ENCODE measurements around the gene PCYT1A.
A peak's percentile ranks its signal among the peaks of the same experiment; 100 is the strongest.
"Not testable (repeated sequence)": the region's sequence is repeated elsewhere in the genome, so short reads cannot be mapped to it uniquely, and the experiment has no call there.

PCYT1A gene

DNA sequence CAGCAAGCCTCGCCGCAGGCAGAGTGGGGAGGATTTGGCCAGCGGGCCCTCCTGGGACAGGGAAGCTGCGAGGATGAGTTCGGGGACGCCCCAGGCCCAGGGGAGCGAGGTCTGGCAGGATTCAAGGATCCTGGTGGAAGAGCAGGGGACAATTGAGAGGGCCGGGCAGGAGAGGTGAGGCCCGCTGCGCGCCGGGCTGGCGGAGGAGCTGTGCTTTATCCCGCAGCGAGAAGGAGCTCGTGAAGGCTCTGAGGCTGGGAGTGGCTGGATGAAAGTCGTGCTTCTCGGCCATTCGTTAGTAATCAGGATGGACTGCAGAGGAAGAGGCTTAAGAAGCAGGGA lies 67.6 kb downstream of the PCYT1A start:
- in situ Hi-C loops (cut with HindIII; ENCODE audit: low pct_ligation_motif_present, low pct_unique_long_range_greater_than_20kb, low sequenced_read_pairs): no loop called here

DNA sequence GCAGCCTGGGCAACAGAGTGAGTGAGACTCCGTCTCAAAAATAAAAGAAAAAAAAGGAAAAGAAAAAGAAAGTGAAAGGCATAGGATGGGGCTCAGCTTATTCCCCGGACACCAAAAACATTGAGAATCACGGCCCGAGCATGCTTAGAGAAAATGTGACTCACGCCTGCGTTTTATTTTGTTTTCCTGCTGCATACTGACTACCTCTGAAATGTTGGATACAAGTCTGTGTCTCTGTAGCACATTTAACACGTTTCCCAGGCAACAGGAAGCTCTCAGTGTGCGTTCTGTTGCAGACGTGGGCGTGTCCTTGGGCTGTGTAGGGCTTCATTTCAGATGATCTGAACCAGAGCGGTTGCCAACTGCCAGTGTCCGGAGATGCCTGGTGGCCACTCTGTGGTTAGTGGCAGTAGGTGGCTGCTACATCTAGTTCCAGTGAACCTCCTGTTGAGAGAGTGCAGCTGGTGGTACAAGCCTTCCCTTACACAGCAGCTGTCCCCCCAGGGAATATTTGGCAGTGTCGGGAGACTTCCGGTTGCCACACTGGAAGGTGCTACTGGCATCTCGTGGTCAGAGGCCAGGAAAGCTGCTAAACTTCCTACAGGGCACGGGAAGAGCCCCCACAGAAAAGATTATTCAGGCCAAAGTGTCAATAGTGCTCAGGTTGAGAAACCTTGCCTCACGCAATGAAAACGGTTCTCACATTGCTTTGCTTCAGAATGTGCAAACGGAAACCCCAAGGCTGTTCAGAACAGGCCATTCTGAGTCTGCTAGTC lies 68.1 kb downstream of the PCYT1A start:
- in situ Hi-C loops (cut with HindIII; ENCODE audit: low pct_ligation_motif_present, low pct_unique_long_range_greater_than_20kb, low sequenced_read_pairs): no loop called here
- DNase-seq: no peak

More for the DNA sequence above, 67.6 kb downstream of the PCYT1A start:
- DNase-seq: no peak

DNA sequence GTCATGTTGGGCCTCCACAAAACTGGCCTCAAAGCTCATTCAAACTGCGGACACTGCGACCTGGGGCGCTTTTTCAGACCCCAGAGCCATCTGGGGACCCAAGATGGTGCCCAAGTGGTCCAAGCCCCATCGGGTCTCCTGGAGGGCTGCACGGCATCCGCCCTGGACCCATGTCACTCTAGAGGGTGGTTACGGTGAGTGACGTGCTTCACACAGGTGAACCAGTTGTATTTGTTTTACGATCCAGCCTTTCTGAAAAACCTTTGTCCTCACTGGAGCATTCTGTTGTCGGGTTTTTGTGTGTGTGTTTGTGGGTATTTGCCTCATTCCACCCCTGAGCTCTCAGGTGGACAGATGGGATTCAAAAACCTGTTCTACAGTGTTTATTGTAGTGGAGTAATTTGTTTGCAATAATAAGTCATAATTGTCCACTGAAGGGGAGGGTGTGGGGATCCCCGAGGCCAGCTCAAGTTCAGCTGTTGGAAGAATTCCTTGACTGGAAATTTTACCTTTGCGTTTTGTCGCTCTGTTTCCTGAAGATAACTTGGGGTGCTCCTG lies 69.3 kb downstream of the PCYT1A start:
- no peak for DNase-seq
- in situ Hi-C loops (cut with HindIII; ENCODE audit: low pct_ligation_motif_present, low pct_unique_long_range_greater_than_20kb, low sequenced_read_pairs): no loop called here

- no peak for DNase-seq
- in situ Hi-C loops (cut with HindIII; ENCODE audit: low pct_ligation_motif_present, low pct_unique_long_range_greater_than_20kb, low sequenced_read_pairs): no loop called here
These were observed 70.0 kb downstream of the PCYT1A start for GRCh38 chr3:196217307-196218154.

GRCh38 chr3:196216681-196217211 lies 70.8 kb downstream of the PCYT1A start:
- no peak for DNase-seq
- in situ Hi-C loops (cut with HindIII; ENCODE audit: low pct_ligation_motif_present, low pct_unique_long_range_greater_than_20kb, low sequenced_read_pairs): no loop called here

GRCh38 chr3:196216089-196216564 lies 71.4 kb downstream of the PCYT1A start, which contains the start of gene SLC51A:
Gene SLC51A, plus strand, starts transcription at chr3:196216534. Its CDS starts 179 bp downstream, at chr3:196216713.
- no peak for DNase-seq

GRCh38 chr3:196215493-196216020 lies 72.0 kb downstream of the PCYT1A start:
- no peak for DNase-seq
- in situ Hi-C loops (cut with HindIII; ENCODE audit: low pct_ligation_motif_present, low pct_unique_long_range_greater_than_20kb, low sequenced_read_pairs): no loop called here

More at GRCh38 chr3:196216089-196216564, 71.4 kb downstream of the PCYT1A start, which contains the start of gene SLC51A:
- in situ Hi-C loops (cut with HindIII; ENCODE audit: low pct_ligation_motif_present, low pct_unique_long_range_greater_than_20kb, low sequenced_read_pairs): no loop called here

DNA sequence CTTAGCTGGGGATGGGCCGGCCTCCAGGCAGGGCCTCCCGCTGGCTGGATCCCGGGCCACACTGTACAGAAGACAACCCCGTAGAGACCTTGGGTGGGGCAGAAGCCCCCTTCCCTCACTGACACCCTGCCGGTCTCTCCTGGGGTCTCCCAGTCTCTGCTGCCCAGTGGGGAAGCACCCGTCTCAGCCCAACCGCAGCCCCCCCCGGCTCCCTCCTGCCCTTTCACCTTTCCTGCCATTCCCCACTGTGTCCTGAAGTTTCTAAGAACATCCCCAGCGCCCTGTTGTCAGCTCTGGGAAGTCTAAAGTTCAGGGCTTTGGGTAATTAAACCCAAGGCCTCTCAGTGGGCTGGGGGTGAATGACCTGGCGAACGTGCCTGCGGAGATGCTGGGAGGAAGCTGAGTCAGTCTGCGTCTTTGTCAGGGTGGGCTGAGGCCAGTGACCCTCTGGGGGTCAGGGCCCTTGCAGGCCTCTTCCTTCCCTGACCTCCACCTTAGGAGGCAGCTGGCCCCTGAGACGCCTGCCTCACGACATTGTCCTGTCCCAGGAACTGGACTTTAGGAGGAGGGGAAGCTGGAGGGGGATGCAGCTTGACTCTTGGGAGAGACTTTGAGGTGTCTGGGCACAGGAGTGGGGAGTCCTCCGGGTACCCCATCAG lies 72.6 kb downstream of the PCYT1A start:
- DNase-seq: no peak
- in situ Hi-C loops (cut with HindIII; ENCODE audit: low pct_ligation_motif_present, low pct_unique_long_range_greater_than_20kb, low sequenced_read_pairs): no loop called here

GRCh38 chr3:196210673-196211556 lies 76.6 kb downstream of the PCYT1A start, which contains the start of gene ZDHHC19:
Gene ZDHHC19, minus strand, starts transcription at chr3:196211400. Its CDS starts 85 bp downstream, at chr3:196211315.
- in situ Hi-C loops (cut with HindIII; ENCODE audit: low pct_ligation_motif_present, low pct_unique_long_range_greater_than_20kb, low sequenced_read_pairs): no loop called here

DNA sequence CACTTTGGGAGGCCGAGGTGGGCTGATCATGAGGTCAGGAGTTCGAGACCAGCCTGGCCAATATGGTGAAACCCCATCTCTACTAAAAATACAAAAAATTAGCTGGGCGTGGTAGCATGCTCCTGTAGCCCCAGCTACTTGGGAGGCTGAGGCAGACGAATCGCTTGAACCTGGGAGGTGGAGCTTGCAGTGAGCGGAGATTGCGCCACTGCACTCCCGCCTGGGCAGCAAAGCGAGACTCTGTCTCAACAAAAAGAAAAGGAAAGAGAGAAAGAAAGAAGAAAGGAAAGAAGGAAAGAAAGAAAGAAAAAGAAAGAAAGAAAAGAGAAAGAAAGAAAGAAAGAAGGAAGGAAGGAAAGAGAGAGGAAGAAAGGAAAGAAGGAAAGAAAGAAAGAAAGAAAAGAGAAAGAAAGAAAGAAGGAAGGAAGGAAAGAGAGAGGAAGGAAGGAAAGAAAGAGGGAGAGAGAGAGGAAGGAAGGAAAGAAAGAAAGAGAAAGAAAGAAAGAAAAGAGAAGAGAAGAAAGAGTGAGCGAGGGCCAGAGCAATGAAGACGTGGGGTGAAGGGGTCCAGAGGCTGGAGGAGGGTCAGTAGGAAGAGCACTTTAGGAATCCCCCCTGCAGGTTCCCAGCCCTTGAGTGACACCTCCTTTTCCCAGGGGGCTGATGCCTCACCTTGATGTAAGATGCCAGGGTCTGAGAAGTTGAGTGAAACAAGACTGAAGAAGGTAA lies 77.4 kb downstream of the PCYT1A start:
- in situ Hi-C loops (cut with HindIII; ENCODE audit: low pct_ligation_motif_present, low pct_unique_long_range_greater_than_20kb, low sequenced_read_pairs); DNase-seq: not testable (repeated sequence)

More at GRCh38 chr3:196210673-196211556, 76.6 kb downstream of the PCYT1A start, which contains the start of gene ZDHHC19:
- DNase-seq: no peak

DNA sequence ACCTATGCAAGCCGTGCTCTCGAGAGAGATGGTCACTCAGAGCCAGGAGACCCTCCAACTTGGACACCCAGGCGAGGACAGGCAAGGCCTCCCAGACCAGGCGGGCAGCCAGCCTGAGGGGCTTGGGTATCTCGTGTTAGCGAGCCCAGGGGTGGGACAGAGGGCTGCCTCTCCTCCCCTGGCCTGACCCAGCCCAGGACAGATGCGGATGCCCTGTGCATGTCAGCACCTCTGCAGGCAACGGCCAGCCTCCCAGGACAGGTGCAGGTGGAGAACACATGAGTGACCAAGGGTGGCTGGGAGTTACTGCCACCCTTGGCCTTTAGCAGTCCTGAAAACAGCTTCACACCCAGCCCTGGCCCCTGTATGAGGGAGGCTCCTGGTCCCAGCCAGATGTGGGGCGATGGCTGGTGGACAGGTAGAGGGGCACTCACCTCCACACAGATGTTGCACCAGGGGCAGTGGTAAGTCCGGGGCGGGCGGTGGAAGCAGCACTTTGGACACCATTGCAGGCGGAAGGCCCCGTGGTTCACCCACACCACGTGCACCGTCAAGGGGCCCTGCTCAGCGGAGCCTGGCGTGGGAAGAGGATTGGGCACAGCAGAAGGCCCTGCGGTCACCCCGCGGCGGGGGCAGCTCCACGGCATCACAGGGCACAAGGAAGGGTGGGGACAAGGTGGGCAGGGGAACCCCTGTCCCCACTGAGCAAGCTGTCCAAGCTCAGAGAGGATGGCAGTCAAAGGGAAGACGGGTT lies 78.4 kb downstream of the PCYT1A start:
- no peak for DNase-seq
- in situ Hi-C loops (cut with HindIII; ENCODE audit: low pct_ligation_motif_present, low pct_unique_long_range_greater_than_20kb, low sequenced_read_pairs): no loop called here

GRCh38 chr3:196207833-196208607 lies 79.5 kb downstream of the PCYT1A start:
- in situ Hi-C loops (cut with HindIII; ENCODE audit: low pct_ligation_motif_present, low pct_unique_long_range_greater_than_20kb, low sequenced_read_pairs): no loop called here
- peak; percentile 24 for DNase-seq

DNA sequence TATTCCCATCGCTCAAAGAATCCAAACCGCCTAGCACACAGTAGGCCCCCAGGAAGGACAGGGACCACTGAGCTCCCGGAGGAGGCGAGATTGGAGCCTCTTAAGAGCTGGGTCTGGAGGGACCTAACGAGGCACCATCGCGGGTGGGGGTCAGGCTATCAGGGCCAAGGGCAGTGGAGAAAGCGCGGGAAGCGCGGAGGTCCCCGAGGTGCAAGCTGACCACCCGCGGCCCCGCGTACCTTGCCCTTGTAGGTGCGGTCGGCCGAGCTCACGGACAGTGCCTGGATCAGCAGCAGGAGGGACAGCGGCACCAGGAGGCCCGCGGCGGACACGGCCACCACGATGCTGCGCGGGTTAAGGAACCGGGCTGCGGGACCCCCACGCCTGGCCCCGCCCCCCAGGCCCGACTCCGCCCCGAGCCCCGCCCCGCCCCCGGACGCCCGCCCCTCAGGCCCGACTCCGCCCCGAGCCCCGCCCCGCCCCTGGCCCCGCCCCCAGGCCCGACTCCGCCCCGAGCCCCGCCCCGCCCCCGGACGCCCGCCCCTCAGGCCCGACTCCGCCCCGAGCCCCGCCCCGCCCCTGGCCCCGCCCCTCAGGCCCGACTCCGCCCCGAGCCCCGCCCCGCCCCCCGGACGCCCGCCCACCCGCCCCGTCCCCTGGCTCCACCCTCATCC lies 80.2 kb downstream of the PCYT1A start:
- in situ Hi-C loops (cut with HindIII; ENCODE audit: low pct_ligation_motif_present, low pct_unique_long_range_greater_than_20kb, low sequenced_read_pairs): no loop called here
- no peak for DNase-seq

DNA sequence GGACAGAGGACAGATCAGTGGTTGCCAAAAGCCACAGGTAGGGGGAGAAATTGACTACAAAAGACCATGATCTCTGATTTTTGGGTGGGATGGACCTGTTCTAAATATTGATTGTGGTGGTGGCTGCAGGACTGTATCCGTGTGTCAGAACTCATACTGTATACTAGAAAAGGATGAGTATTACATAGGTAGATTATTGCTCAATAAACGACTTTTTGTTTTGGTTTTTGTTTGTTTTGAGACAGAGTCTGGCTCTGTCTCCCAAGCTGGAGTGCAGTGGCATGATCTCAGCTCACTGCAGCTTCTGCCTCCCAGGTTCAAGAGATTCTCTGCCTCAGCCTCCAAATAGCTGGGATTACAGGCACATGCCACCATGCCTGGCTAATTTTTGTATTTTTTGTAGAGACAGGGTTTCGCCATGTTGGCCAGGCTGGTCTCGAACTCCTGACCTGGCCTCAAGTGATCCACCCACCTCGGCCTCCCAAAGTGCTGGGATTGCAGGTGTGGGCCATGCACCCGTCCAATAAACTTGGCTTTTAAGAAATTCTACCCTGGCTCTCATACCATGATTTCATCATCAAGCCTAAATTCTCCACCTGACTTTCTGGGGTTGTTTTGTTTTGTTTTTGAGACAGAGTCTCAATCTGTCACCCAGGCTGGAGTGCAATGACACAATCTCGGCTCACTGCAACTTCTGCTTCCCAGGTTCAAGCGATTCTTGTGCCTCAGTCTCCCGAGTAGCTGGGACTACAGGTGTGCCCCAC lies 81.9 kb downstream of the PCYT1A start:
- in situ Hi-C loops (cut with HindIII; ENCODE audit: low pct_ligation_motif_present, low pct_unique_long_range_greater_than_20kb, low sequenced_read_pairs); DNase-seq: not testable (repeated sequence)

Measured in ACHN (cell line).